A673 (cell line): ENCODE data around the gene PHAF1.

ENCODE experiments used
- CTCF ChIP-seq: fragments of 300-800, 200-600 bp; sonication (generic); conservative IDR thresholded peaks from 2 replicates; pipeline ENCODE4 v1.5.1; 2017; ENCODE audit warnings: low read depth, mild to moderate bottlenecking, antibody characterized with exemption, low read length, moderate library complexity, mixed read lengths
- EZH2 ChIP-seq: fragments of 200-600 bp; sonication (generic); IDR thresholded peaks from 2 replicates; pipeline ENCODE4 v1.6.1; 2017; ENCODE audit warnings: borderline replicate concordance, low read depth, mild to moderate bottlenecking, mixed read lengths, antibody characterized with exemption, low read length; ENCODE audit not compliant: poor library complexity, severe bottlenecking

- no peak for TF ChIP-seq CTCF
- TF ChIP-seq EZH2: no peak
These were observed 34.4 kb upstream of the PHAF1 start for GRCh38 chr16:67075331-67075730.
